Smooth muscle cell of the brain vasculature (primary cell): ENCODE measurements around the gene ANKIB1.
"Not testable (repeated sequence)": the region's sequence is repeated elsewhere in the genome, so short reads cannot be mapped to it uniquely, and the experiment has no call there.

Source experiments
- DNase-seq: peaks from one replicate; pipeline ENCODE4 v3.0.0-alpha.2; 2012; ENCODE audit warnings: low read depth, low spot score

The ANKIB1 gene

GRCh38 chr7:92245487-92246359, at the start of gene ANKIB1, which contains the start of gene KRIT1:
TSS of gene ANKIB1 (plus strand) at chr7:92245974. CDS start at chr7:92294979, 49,005 bp downstream.
TSS of gene KRIT1 (minus strand) at chr7:92245914. CDS start at chr7:92242135, 3,779 bp downstream.
- DNase-seq: no peak

GRCh38 chr7:92200791-92201190, 45.0 kb upstream of the ANKIB1 start:
- no peak for DNase-seq

GRCh38 chr7:92205987-92206386, 39.8 kb upstream of the ANKIB1 start:
- DNase-seq: no peak

- no peak for DNase-seq
Measured at GRCh38 chr7:92206672-92207071, 39.1 kb upstream of the ANKIB1 start.

GRCh38 chr7:92221766-92222165, 24.0 kb upstream of the ANKIB1 start:
- DNase-seq: no peak

- DNase-seq: no peak
Measured at GRCh38 chr7:92226981-92227380, 18.8 kb upstream of the ANKIB1 start.

- DNase-seq: no peak
Measured at GRCh38 chr7:92228100-92228499, 17.7 kb upstream of the ANKIB1 start.

GRCh38 chr7:92228742-92229141, 17.0 kb upstream of the ANKIB1 start:
- DNase-seq: no peak

- no peak for DNase-seq
Measured at GRCh38 chr7:92230547-92230946, 15.2 kb upstream of the ANKIB1 start.

GRCh38 chr7:92242972-92243371, 2.8 kb upstream of the ANKIB1 start:
- no peak for DNase-seq

GRCh38 chr7:92244808-92245486, 827 bp upstream of the ANKIB1 start:
- DNase-seq: no peak

- DNase-seq: no peak
Measured at GRCh38 chr7:92246360-92247101, 757 bp downstream of the ANKIB1 start.

GRCh38 chr7:92250603-92251002, 4.8 kb downstream of the ANKIB1 start:
- DNase-seq: no peak

GRCh38 chr7:92251181-92251580, 5.4 kb downstream of the ANKIB1 start:
- DNase-seq: no peak

- no peak for DNase-seq
Measured at GRCh38 chr7:92253251-92253650, 7.5 kb downstream of the ANKIB1 start.

- DNase-seq: not testable (repeated sequence)
Measured at GRCh38 chr7:92254800-92255199, 9.0 kb downstream of the ANKIB1 start.

GRCh38 chr7:92255308-92255707, 9.5 kb downstream of the ANKIB1 start:
- DNase-seq: no peak

- no peak for DNase-seq
Measured at GRCh38 chr7:92259062-92259461, 13.3 kb downstream of the ANKIB1 start.

GRCh38 chr7:92259610-92260247, 14.0 kb downstream of the ANKIB1 start:
- no peak for DNase-seq

- DNase-seq: no peak
Measured at GRCh38 chr7:92260248-92260781, 14.5 kb downstream of the ANKIB1 start.
